DND-41 (cell line): ENCODE results near the gene ZNF175.

Experiments used
- ATAC-seq: fragments of 200-7000 bp; cut with Tn5 transposase; 3 replicates; pipeline ENCODE4 v1.9.1; 2021; ENCODE audit warnings: low read depth; ENCODE audit not compliant: insufficient read depth
- DNase-seq: peaks from one replicate; pipeline ENCODE4 v3.0.0-alpha.2; 2020
- H2AFZ ChIP-seq: 2 replicates; pipeline ENCODE4 v1.6.0; 2012; ENCODE audit warnings: low read depth, low read length
- H3K27ac ChIP-seq: 2 replicates; pipeline ENCODE4 v1.5.1; 2012; ENCODE audit warnings: low read length, inconsistent platforms
- H3K27me3 ChIP-seq: fragments of 200-600 bp; sonication (generic); 2 replicates; pipeline ENCODE4 v1.6.0; 2012; ENCODE audit warnings: low read length, mild to moderate bottlenecking, inconsistent platforms; ENCODE audit not compliant: insufficient read depth, poor library complexity
- H3K36me3 ChIP-seq: 2 replicates; pipeline ENCODE4 v1.5.1; 2012; ENCODE audit warnings: low read length, inconsistent platforms; ENCODE audit not compliant: insufficient read depth
- H3K4me1 ChIP-seq: 2 replicates; pipeline ENCODE4 v1.5.1; 2012; ENCODE audit warnings: mild to moderate bottlenecking, low read length; ENCODE audit not compliant: insufficient read depth
- H3K4me2 ChIP-seq: 2 replicates; pipeline ENCODE4 v1.6.0; 2012; ENCODE audit warnings: mild to moderate bottlenecking, moderate library complexity, low read length, inconsistent platforms; ENCODE audit not compliant: insufficient read depth
- H3K4me3 ChIP-seq, 2 experiments: fragments of 200-600 bp in 1 of 2; shearing (Covaris generic) in 1 of 2; 2 replicates each; pipeline ENCODE4 v1.5.1; 2012 to 2016; ENCODE audit warnings: inconsistent platforms in 2 of 2, low read length in 2 of 2, mild to moderate bottlenecking in 2 of 2, low read depth in 1 of 2, moderate library complexity in 1 of 2
- H3K79me2 ChIP-seq: 2 replicates; pipeline ENCODE4 v1.6.0; 2012; ENCODE audit warnings: low read length, inconsistent platforms; ENCODE audit not compliant: insufficient read depth
- H3K9ac ChIP-seq: 2 replicates; pipeline ENCODE4 v1.6.0; 2012; ENCODE audit warnings: low read depth, mild to moderate bottlenecking, inconsistent platforms, low read length, moderate library complexity
- H3K9me3 ChIP-seq: 2 replicates; pipeline ENCODE4 v1.5.1; 2012; ENCODE audit warnings: low read length, moderate library complexity, mild to moderate bottlenecking, inconsistent platforms; ENCODE audit not compliant: insufficient read depth, severe bottlenecking
- H4K20me1 ChIP-seq: 2 replicates; pipeline ENCODE4 v1.6.0; 2012; ENCODE audit warnings: low read length; ENCODE audit not compliant: insufficient read depth
- EZH2 ChIP-seq: IDR thresholded peaks from 3 replicates; pipeline ENCODE4 v1.6.1; 2012; ENCODE audit warnings: borderline replicate concordance, low read depth, mild to moderate bottlenecking, moderate library complexity, low read length, inconsistent platforms; ENCODE audit not compliant: severe bottlenecking
- TF ChIP-seq, protein P1 (sequence below): IDR thresholded peaks from 2 replicates; pipeline ENCODE4 v1.5.1; 2012; ENCODE audit warnings: borderline replicate concordance, low read length, moderate library complexity, mild to moderate bottlenecking; ENCODE audit not compliant: poor library complexity, severe bottlenecking; ENCODE audit errors: extremely low read depth

The ZNF175 gene

GRCh38 chr19:51590441-51590840 is 19.4 kb downstream of the ZNF175 start:
- no peak overlapping the region for H3K27ac ChIP-seq

GRCh38 chr19:51592521-51592920 is 21.4 kb downstream of the ZNF175 start:
- peaks cover under 1% of the 10 kb centered on the region for H3K9me3 ChIP-seq
- H3K4me3 ChIP-seq = no peak overlapping the region
- no peaks in the 10 kb centered on the region for H4K20me1 ChIP-seq
- peaks cover 16% of the 10 kb centered on the region for H3K4me1 ChIP-seq
- H3K27me3 ChIP-seq = no peaks in the 10 kb centered on the region
- H3K36me3 ChIP-seq = peaks cover 11% of the 10 kb centered on the region; the same call in 1 of the 2 replicates
- no peak overlapping the region for H3K27ac ChIP-seq
- H3K9ac ChIP-seq = no peak overlapping the region
- no peak for DNase-seq
- H2AFZ ChIP-seq = no peak overlapping the region
- no peak for ATAC-seq
- H3K79me2 ChIP-seq = no peaks in the 10 kb centered on the region
- 0 out of 2 replicates have a peak overlapping the region, but pooled peaks have one; percentile 84 for H3K4me2 ChIP-seq
- TF ChIP-seq EZH2 = no peak
- TF ChIP-seq, protein P1, sequence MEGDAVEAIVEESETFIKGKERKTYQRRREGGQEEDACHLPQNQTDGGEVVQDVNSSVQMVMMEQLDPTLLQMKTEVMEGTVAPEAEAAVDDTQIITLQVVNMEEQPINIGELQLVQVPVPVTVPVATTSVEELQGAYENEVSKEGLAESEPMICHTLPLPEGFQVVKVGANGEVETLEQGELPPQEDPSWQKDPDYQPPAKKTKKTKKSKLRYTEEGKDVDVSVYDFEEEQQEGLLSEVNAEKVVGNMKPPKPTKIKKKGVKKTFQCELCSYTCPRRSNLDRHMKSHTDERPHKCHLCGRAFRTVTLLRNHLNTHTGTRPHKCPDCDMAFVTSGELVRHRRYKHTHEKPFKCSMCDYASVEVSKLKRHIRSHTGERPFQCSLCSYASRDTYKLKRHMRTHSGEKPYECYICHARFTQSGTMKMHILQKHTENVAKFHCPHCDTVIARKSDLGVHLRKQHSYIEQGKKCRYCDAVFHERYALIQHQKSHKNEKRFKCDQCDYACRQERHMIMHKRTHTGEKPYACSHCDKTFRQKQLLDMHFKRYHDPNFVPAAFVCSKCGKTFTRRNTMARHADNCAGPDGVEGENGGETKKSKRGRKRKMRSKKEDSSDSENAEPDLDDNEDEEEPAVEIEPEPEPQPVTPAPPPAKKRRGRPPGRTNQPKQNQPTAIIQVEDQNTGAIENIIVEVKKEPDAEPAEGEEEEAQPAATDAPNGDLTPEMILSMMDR = no peak

More at GRCh38 chr19:51590441-51590840, 19.4 kb downstream of the ZNF175 start:
- no peak for DNase-seq
- peaks cover 16% of the 10 kb centered on the region for H3K4me1 ChIP-seq
- H4K20me1 ChIP-seq = no peaks in the 10 kb centered on the region
- H3K79me2 ChIP-seq = no peaks in the 10 kb centered on the region
- H2AFZ ChIP-seq = no peak overlapping the region
- ATAC-seq = no peak
- H3K9ac ChIP-seq = no peak overlapping the region
- peaks cover 31% of the 10 kb centered on the region for H3K36me3 ChIP-seq
- peaks cover 6% of the 10 kb centered on the region for H3K9me3 ChIP-seq
- no peak for TF ChIP-seq EZH2
- TF ChIP-seq, protein P1 = no peak
- no peak overlapping the region for H3K4me3 ChIP-seq
- no peaks in the 10 kb centered on the region for H3K27me3 ChIP-seq
- no peak overlapping the region for H3K4me2 ChIP-seq

DNA sequence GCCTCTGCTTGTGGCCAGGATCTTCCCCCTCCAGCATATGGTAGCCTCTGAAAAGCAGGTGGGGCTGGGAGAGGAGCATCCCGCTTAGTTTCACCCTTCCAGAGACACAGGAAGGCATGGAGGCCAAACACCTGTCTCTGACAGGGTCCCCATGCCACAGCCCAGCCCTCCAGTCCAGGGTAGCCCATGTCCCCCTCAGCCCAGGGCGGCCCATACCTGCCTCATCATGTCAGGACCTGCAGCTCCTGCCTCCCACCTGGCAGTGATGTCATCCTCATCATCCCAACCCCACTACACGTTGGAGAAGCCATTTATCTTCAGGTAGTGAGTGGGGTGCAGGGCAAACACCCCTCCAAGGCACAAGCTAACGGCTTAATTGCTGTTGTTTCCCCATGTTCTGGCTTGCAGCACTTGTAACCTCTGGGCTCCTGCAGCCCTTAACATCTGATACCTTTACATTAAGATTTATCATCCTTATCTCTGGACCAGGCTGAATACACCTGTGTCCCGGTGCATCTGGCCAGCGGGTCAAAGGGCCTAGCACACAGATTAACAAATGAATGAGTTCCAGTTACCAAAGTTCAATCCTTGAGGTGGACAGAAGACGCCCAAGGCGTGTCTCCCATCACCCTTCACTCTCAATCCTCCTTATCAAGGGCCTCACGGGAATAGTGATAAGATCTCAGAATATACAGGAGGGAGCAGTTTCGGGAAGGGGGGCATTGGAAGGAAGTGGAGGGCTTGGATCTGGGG is 22.2 kb downstream of the ZNF175 start:
- DNase-seq (no peak), ATAC-seq (no peak)
- Histone ChIP-seq H3K4me1 (peaks cover 16% of the 10 kb centered on the region), H3K27ac (peak overlapping the region; percentile 51), H3K36me3 (peaks cover 3% of the 10 kb centered on the region; the same call in 1 of the 2 replicates), H3K4me3 (peak overlapping the region; percentile 41 to 81; a peak in 3 of 4 replicates), H3K4me2 (peak overlapping the region; percentile 84), H3K79me2 (no peaks in the 10 kb centered on the region), H3K9me3 (no peaks in the 10 kb centered on the region), H4K20me1 (no peaks in the 10 kb centered on the region), H3K9ac (peak overlapping the region; percentile 60), H3K27me3 (no peaks in the 10 kb centered on the region), H2AFZ (peak overlapping the region; percentile 80)
- no peak for TF ChIP-seq EZH2
- TF ChIP-seq, protein P1 = no peak
